H1 (cell line): Measurements from ENCODE around the gene PPM1N. TPM values are rescaled to one million over a fixed set of nuclear protein-coding genes. Genes with fewer than 3 reads are reported as not detected.

Experiments
- BACH1 ChIP-seq: IDR thresholded peaks from 2 replicates; pipeline ENCODE4 v1.6.1; 2012; ENCODE audit warnings: low read length, improper control_type of control experiment
- E2F6 ChIP-seq: IDR thresholded peaks from 2 replicates; pipeline ENCODE4 v1.6.1; 2012; ENCODE audit warnings: inconsistent platforms
- HDAC2 ChIP-seq, 2 experiments: fragments of 300-600 bp in 1 of 2; sonication (generic) in 1 of 2; IDR thresholded peaks; 2 replicates each; pipeline ENCODE4 v1.6.1; 2011 to 2012; ENCODE audit warnings: low read depth in 2 of 2, low read length in 2 of 2, mild to moderate bottlenecking in 2 of 2, moderate library complexity in 2 of 2, borderline replicate concordance in 1 of 2, inconsistent platforms in 1 of 2
- KDM1A ChIP-seq: fragments of 200-600, 300-600 bp; sonication (generic); IDR thresholded peaks from 2 replicates; pipeline ENCODE4 v1.7.1; 2016; ENCODE audit warnings: mild to moderate bottlenecking, low read length, borderline replicate concordance
- polyA plus RNA-seq, 7 experiments: library from polyadenylated mRNA; depleted of rRNA in 3 of 7; stranded (reverse) in 5 of 7; unstranded in 2 of 7; fragments of >200 nt in 5 of 7; fragments of 200-250 nt in 2 of 7; gene quantifications; 1 replicate in 5 of 7; 2 replicates in 1 of 7; 4 replicates in 1 of 7; pipeline versions ENCODE4 v1.2.1 to v1.2.3, GENCODE V29; 2011 to 2013; ENCODE audit warnings: missing spikeins in 2 of 7, mixed read lengths in 2 of 7
- total RNA-seq: library from RNA; stranded (reverse); fragmentation: NEBNext Ultra II Directional; extraction: Animal tissue kit (Norgen Biotek cat#: 25700); gene quantifications from 2 replicates; pipeline ENCODE4 v1.2.1, GENCODE V29; 2021

Gene PPM1N
- total and polyA plus RNA-seq, 2 of the 8 experiments (the other 6 are each of a cell fraction or from before 2014, with no cell fraction given), result 12.2 to 14.4 TPM

DNA sequence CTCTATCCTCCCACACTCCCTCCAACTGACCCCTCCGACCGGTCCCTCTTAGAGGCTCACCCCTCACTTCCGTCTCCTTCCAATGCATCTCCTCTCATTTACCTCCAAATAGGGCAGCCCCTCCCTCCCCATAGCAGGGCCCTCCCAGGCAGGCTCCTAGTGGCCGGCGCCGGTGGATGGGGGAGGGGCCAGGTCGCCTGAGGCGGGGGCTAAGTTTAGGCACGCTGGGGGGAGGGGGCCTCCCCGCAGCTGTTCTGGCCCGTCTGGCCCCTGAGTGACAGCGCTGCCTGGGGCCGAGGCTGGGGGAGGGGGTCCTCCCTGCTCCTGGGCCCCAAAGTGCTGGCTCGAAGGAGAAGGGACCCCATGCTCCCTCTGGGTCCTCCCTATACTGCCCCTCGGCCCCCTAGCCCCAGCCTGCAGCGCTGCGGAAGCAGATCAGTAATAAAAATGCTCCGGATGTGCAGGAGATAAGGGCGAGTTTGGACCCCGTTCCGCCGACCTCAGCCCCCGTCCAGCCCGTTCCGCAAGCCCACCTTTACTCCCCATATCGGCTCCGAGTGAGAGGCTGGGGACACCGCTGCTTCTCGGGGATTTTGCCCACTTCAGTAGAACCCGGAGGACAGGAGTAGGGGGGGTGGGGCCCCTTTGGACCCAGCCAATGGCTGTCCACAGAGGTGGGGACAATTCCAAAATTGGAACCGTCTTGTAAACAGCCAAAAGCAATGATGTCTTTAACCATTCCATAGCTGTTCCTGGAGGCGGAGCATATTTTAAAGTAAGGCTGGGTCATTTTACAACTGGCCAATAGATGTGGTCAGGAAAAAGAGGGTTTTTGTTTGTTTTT, 5.4 kb upstream of the PPM1N start (continued):
- TF ChIP-seq BACH1 (no peak), E2F6 (no peak; the same call in 1 of the 2 replicates), KDM1A (peak; percentile 88; the same call in 1 of the 2 replicates), HDAC2 (IDR thresholded peaks at IDR 0.05; ENCODE audit: borderline replicate concordance in 1 of 2, low read depth in 2 of 2, low read length in 2 of 2) (peak in 1 of 2 experiments; percentile 54; a peak in 1 of 4 replicates)
- TF ChIP-seq, all 59 proteins: peak for 12
